HepG2 (cell line): ENCODE results near the gene CXXC5. TPM values are rescaled to one million over a fixed set of nuclear protein-coding genes. Genes with fewer than 3 reads are reported as not detected.

Experiments
- AGO1 ChIP-seq: fragments of 200-400 bp; formaldehyde crosslinking; IDR thresholded peaks from 2 replicates; pipeline ENCODE4 v1.6.1; 2017; ENCODE audit warnings: mild to moderate bottlenecking, low read depth, low read length, moderate library complexity; ENCODE audit not compliant: poor library complexity, severe bottlenecking
- ASH2L ChIP-seq: fragments of 300-600, 200-600 bp; sonication (generic); IDR thresholded peaks from 2 replicates; pipeline ENCODE4 v1.7.0; 2017; ENCODE audit warnings: low read depth, mild to moderate bottlenecking, moderate library complexity, mixed read lengths, low read length; ENCODE audit not compliant: insufficient read length
- CERS6 ChIP-seq: sonication (generic); formaldehyde crosslinking; IDR thresholded peaks from 2 replicates; pipeline ENCODE4 v1.5.0; 2020; ENCODE audit warnings: missing genetic modification reagents
- FOXA3 ChIP-seq: IDR thresholded peaks from 2 replicates; pipeline ENCODE4 v1.6.1; 2016; ENCODE audit warnings: missing genetic modification reagents, missing compliant biosample characterization
- HIC2 ChIP-seq: sonication (generic); formaldehyde crosslinking; IDR thresholded peaks from 2 replicates; pipeline ENCODE4 v1.9.0; 2022; ENCODE audit warnings: low read depth, missing genetic modification reagents
- PATZ1 ChIP-seq: sonication (generic); formaldehyde crosslinking; IDR thresholded peaks from 2 replicates; pipeline ENCODE4 v1.4.0; 2020; ENCODE audit warnings: missing genetic modification reagents
- SALL1 ChIP-seq: sonication (generic); formaldehyde crosslinking; IDR thresholded peaks from 2 replicates; pipeline ENCODE4 v1.8.0; 2022; ENCODE audit warnings: mild to moderate bottlenecking, missing genetic modification reagents
- SCMH1 ChIP-seq: sonication (generic); formaldehyde crosslinking; IDR thresholded peaks from 2 replicates; pipeline ENCODE4 v1.9.0; 2021; ENCODE audit warnings: missing genetic modification reagents, mild to moderate bottlenecking, borderline replicate concordance
- SKIL ChIP-seq: sonication (generic); formaldehyde crosslinking; IDR thresholded peaks from 2 replicates; pipeline ENCODE4 v1.8.0; 2022; ENCODE audit warnings: missing genetic modification reagents, mild to moderate bottlenecking, moderate library complexity, borderline replicate concordance
- TOPORS ChIP-seq: sonication (generic); formaldehyde crosslinking; IDR thresholded peaks from 2 replicates; pipeline ENCODE4 v1.8.0; 2023; ENCODE audit warnings: mild to moderate bottlenecking, missing genetic modification reagents
- ZIK1 ChIP-seq: sonication (generic); formaldehyde crosslinking; IDR thresholded peaks from 2 replicates; pipeline ENCODE4 v1.5.0; 2020; ENCODE audit warnings: mild to moderate bottlenecking, low read depth, missing genetic modification reagents, borderline replicate concordance
- ZNF296 ChIP-seq: sonication (generic); formaldehyde crosslinking; conservative IDR thresholded peaks from 2 replicates; pipeline ENCODE4 v1.5.0; 2020; ENCODE audit warnings: mild to moderate bottlenecking, missing genetic modification reagents
- ZNF503 ChIP-seq: sonication (generic); formaldehyde crosslinking; IDR thresholded peaks from 2 replicates; pipeline ENCODE4 v1.4.0; 2020; ENCODE audit warnings: missing genetic modification reagents
- ZNF572 ChIP-seq: sonication (generic); formaldehyde crosslinking; IDR thresholded peaks from 2 replicates; pipeline ENCODE4 v1.5.1; 2020; ENCODE audit warnings: mild to moderate bottlenecking, missing genetic modification reagents
- ZNF747 ChIP-seq: sonication (generic); formaldehyde crosslinking; IDR thresholded peaks from 2 replicates; pipeline ENCODE4 v1.8.1; 2023; ENCODE audit warnings: missing genetic modification reagents, mild to moderate bottlenecking, borderline replicate concordance
- polyA plus RNA-seq, 8 experiments: library from polyadenylated mRNA; depleted of rRNA in 3 of 8; stranded (reverse) in 7 of 8; unstranded in 1 of 8; fragments of >200 nt; fragmentation: Illumina TruSeq in 4 of 8; extraction: Trizol in 4 of 8; gene quantifications; 2 replicates each; pipeline versions ENCODE4 v1.2.1 to v1.2.3, GENCODE V29; 2011 to 2016; ENCODE audit warnings: low read depth in 4 of 8, missing spikeins in 1 of 8, mixed read lengths in 1 of 8; ENCODE audit not compliant: insufficient read depth in 1 of 8
- total RNA-seq, 5 experiments: library from RNA; depleted of rRNA; stranded (reverse); fragments of >200 nt; fragmentation: Illumina TruSeq; extraction: Trizol; gene quantifications; 2 replicates each; pipeline ENCODE4 v1.2.3, GENCODE V29; 2016; ENCODE audit warnings: low read depth in 1 of 5

The CXXC5 gene
- total and polyA plus RNA-seq, 2 of the 13 experiments (the other 11 are each of a cell fraction or from before 2014, with no cell fraction given) = 32.3 to 33.0 TPM

- TF ChIP-seq PATZ1 (CRISPR knock-in tag) (peak; percentile 76), SKIL (CRISPR knock-in tag) (peak; percentile 87), AGO1 (no peak), SALL1 (peak; percentile 76), SCMH1 (CRISPR knock-in tag) (no peak), ZIK1 (CRISPR knock-in tag) (no peak), ZNF747 (CRISPR knock-in tag) (0 out of 2 replicates have a peak, but pooled peaks have one; percentile 71), ZNF503 (CRISPR knock-in tag) (peak; percentile 26; the same call in 1 of the 2 replicates), TOPORS (CRISPR knock-in tag) (no peak), FOXA3 (CRISPR knock-in tag) (peak; percentile 81), CERS6 (CRISPR knock-in tag) (no peak), HIC2 (CRISPR knock-in tag) (no peak), ZNF572 (CRISPR knock-in tag) (no peak), ASH2L (no peak), ZNF296 (CRISPR knock-in tag) (peak; percentile 94; the same call in 1 of the 2 replicates)
Measured at GRCh38 chr5:139651043-139651834, 3.1 kb downstream of the CXXC5 start (continued).
